ENCODE results near the gene RHBG. TPM values are rescaled to one million over a fixed set of nuclear protein-coding genes. Genes with fewer than 3 reads are reported as not detected.
A peak's percentile ranks its signal among the peaks of the same experiment; 100 is the strongest.
"Not testable (repeated sequence)": the region's sequence is repeated elsewhere in the genome, so short reads cannot be mapped to it uniquely, and the experiment has no call there.

The RHBG gene
- total and polyA plus RNA-seq, 8 donors = 0.16 to 3.5 (median 0.58) TPM

GRCh38 chr1:156368157-156368658 lies 803 bp upstream of the RHBG start:
- peaks cover under 1 to 7% (median 5%) of the 10 kb centered on the region in 3 donors for H3K4me1 ChIP-seq
- H3K4me3 ChIP-seq = no peak overlapping the region
- H3K9me3 ChIP-seq = no peaks in the 10 kb centered on the region
- no peaks in the 10 kb centered on the region for H3K27me3 ChIP-seq
- FAIRE-seq (no peak), DNase-seq (no peak), ATAC-seq (peak; percentile 28 to 36 (median 32))
- 66 to 69% methylated on average over 7 of the region's 7 CpGs for WGBS, 2 donors
- intact Hi-C loops (cut with DNase I) = no loop called here
- no peaks in the 10 kb centered on the region for H3K36me3 ChIP-seq
- no peak overlapping the region for H3K27ac ChIP-seq
- TF ChIP-seq CTCF (IDR thresholded peaks at IDR 0.05) = no peak

- H3K4me3 ChIP-seq = peak overlapping the region in 3 of 4 donors; percentile 38 to 53 (median 49)
- H3K9me3 ChIP-seq; H3K36me3 ChIP-seq; DNase-seq; FAIRE-seq; intact Hi-C loops (cut with DNase I); H3K27me3 ChIP-seq; H3K27ac ChIP-seq; ATAC-seq: not testable (repeated sequence)
- peaks cover 7 to 10% (median 9%) of the 10 kb centered on the region in 3 donors for H3K4me1 ChIP-seq
- 88 to 92% methylated on average over 10 of the region's 10 CpGs for WGBS, 2 donors
Observed at GRCh38 chr1:156369685-156370286, 775 bp downstream of the RHBG start.

- Histone ChIP-seq H3K4me3 (no peak overlapping the region), H3K27ac (no peak overlapping the region), H3K27me3 (no peaks in the 10 kb centered on the region), H3K9me3 (no peaks in the 10 kb centered on the region), H3K4me1 (peaks cover 7 to 10% (median 9%) of the 10 kb centered on the region in 3 donors), H3K36me3 (no peaks in the 10 kb centered on the region)
- no peak for ATAC-seq
- intact Hi-C loops (cut with DNase I) = no loop called here
- peak in 1 of 6 donors; percentile 33 for DNase-seq
- TF ChIP-seq CTCF (IDR thresholded peaks at IDR 0.05) = no peak
- 70 to 77% methylated on average over 7 of the region's 7 CpGs for WGBS, 2 donors
- FAIRE-seq = no peak
Observed at GRCh38 chr1:156371553-156372264, 2.7 kb downstream of the RHBG start.

- FAIRE-seq (no peak), ATAC-seq (no peak)
Observed at GRCh38 chr1:156372265-156372586, 3.2 kb downstream of the RHBG start.

GRCh38 chr1:156372876-156373275 lies 3.9 kb downstream of the RHBG start:
- DNase-seq (no peak), ATAC-seq (no peak), FAIRE-seq (no peak)
- TF ChIP-seq CTCF (IDR thresholded peaks at IDR 0.05) = no peak
- Histone ChIP-seq H3K9me3 (no peaks in the 10 kb centered on the region), H3K4me3 (no peak overlapping the region), H3K36me3 (no peaks in the 10 kb centered on the region), H3K4me1 (peaks cover 7 to 10% (median 9%) of the 10 kb centered on the region in 3 donors), H3K27me3 (no peaks in the 10 kb centered on the region), H3K27ac (no peak overlapping the region)
- intact Hi-C loops (cut with DNase I) = no loop called here
- WGBS, 2 donors = 78 to 89% methylated on average over 4 of the region's 4 CpGs

More at GRCh38 chr1:156372265-156372586, 3.2 kb downstream of the RHBG start:
- Histone ChIP-seq H3K27ac (no peak overlapping the region), H3K27me3 (no peaks in the 10 kb centered on the region), H3K4me1 (peaks cover 7 to 10% (median 9%) of the 10 kb centered on the region in 3 donors), H3K36me3 (no peaks in the 10 kb centered on the region), H3K4me3 (no peak overlapping the region), H3K9me3 (no peaks in the 10 kb centered on the region)
- no peak for DNase-seq
- intact Hi-C loops (cut with DNase I) = no loop called here
- TF ChIP-seq CTCF (IDR thresholded peaks at IDR 0.05) = no peak

All from pancreas (tissue), 10 donors.